Amygdala (tissue), 56 donors: ENCODE measurements around the gene EHMT1.
"Not testable (repeated sequence)": the region's sequence is repeated elsewhere in the genome, so short reads cannot be mapped to it uniquely, and the experiment has no call there.

ENCODE experiments used
- DNase-seq, 56 donors: peaks; one replicate each; lab custom pipeline; 2025; lab: John Stamatoyannopoulos, UW

Gene EHMT1

DNA sequence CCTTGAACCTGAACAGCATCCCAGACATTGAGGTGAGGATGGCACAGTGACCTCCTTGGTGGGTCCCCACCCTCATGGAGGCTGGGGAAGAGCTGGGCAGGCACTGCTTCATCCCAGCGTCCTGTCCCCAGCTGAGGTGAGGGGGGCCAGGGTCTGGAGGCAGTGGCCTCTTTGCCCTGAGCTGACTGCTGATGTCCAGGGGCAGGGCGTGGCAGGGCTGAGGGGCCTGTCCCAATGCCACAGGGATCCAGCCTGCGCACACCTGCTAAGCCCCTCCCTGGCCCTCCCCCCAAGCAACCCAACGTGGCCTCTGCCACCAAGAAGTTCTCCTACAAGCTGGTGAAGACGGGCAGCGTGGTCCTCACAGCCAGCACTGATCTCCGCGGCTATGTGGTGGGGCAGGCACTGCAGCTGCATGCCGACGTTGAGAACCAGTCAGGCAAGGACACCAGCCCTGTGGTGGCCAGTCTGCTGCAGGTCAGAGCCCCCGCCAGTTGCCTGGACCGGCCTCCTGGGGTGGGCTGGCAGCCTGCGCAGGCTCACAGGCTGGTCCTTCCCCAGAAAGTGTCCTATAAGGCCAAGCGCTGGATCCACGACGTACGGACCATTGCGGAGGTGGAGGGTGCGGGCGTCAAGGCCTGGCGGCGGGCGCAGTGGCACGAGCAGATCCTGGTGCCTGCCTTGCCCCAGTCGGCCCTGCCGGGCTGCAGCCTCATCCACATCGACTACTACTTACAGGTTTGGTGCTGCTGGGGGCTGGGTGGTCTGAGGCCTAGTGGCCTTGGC, 4.9 kb upstream of the EHMT1 start:
- no peak for DNase-seq

GRCh38 chr9:137614631-137615386, 4.0 kb upstream of the EHMT1 start:
- DNase-seq, result no peak

DNA sequence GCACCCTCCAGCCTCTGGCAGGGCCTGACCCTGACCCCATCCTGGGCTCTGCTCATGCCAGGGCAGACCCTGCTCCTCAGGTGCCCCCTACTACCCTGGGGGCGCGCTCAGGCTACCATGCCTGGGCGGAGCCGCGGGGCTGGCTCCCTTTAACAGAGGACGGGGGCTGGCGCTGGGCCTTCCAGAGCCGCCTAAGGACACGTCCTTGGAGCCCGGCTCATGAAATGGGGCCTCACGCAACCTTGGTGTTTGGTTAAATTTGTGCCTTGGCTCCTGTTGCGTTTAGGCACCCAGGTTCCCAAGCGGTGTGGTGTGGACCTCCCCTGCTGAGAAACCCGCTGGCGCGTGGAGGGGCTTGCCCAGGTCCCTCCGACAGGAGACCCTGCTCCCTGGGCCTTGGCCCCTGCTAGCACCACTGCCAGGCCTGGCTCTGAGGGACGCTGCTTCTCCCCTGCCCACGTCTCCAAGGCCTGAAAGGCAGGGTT, 3.4 kb upstream of the EHMT1 start:
- no peak for DNase-seq

- no peak for DNase-seq
Observed at GRCh38 chr9:137619240-137620047, 639 bp downstream of the EHMT1 start.

DNA sequence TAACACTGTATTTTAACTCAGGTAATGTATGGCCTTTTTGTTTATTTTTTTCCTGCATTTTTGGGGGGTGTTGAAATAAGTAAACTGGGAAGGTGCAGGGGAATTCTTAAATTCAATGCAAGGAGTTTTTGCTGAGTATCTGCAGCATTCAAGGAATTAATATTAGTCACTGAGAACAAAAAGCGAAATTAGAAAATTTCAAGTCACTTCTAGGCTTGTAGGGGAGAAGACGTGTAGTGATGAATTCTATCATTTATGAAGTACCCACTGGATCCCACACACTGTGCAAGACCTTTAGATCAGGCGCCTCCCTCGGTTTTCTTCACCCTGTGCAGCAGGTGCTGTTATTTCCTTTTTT, 1.2 kb downstream of the EHMT1 start:
- DNase-seq, result no peak

GRCh38 chr9:137620581-137620980, 1.8 kb downstream of the EHMT1 start:
- DNase-seq, result no peak

DNA sequence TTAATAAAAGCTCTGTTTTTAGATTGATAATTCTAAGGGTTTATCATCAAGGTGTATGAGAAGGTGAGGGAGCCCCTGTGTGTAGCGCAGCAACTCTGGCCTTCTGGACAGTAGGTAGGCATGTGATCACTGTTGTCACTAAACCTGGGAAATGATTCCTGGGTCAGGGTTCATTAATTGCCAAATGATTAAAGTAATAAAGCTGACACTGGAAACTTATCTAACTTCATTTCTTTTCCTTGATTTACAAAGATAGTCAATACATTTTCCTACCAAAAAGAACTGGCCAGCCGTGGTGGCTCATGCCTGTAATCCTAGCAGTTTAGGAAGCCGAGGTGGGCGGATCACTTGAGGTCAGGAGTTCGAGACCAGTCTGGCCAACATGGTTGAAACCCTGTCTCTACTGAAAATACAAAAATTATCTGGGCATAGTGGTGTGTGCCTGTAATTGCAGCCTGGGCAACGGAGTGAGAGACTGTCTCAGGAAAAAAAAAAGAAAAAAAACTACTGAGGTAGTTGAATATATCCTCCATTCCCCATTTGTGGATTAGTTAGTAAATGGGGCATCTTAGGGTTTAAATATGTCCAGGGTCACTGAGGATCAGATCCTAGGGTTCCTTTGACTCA, 2.4 kb downstream of the EHMT1 start:
- DNase-seq, result no peak

DNA sequence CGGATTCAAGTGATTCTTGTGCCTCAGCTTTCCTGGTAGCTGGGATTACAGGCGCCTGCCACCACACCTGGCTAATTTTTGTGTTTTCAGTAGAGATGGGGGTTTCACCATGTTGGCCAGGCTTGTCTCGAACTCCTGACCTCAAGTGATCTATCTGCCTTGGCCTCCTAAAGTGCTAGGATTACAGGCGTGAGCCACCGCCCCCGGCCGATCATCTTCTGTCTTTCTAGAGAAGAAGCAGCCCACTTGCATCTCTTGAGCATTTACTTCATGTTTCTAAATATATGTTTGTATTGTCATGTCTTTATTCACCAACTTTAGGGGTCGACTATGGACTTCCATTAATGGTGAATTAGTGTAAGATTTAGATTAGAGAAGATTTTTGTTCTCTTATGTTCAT, 3.4 kb downstream of the EHMT1 start:
- DNase-seq, result not testable (repeated sequence)

GRCh38 chr9:137626464-137626863, 7.7 kb downstream of the EHMT1 start:
- DNase-seq, result no peak

DNA sequence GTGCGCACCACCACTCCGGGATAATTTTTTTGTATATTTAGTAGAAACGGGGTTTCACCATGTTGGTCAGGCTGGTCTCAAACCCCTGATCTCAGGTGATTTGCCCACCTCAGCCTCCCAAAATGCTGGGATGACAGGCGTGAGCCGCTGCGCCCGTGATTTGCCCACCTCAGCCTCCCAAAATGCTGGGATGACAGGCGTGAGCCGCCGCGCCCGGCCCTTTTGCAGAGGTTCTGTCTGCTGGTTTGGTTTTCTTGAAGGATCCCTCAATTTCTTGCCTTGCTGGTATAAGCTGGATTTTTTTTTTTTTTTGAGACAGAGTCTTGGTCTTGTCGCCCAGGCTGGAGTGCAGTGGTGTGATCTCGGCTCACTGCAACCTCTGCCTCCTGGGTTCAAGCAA, 8.6 kb downstream of the EHMT1 start:
- DNase-seq, result not testable (repeated sequence)

- DNase-seq, result no peak
Observed at GRCh38 chr9:137630126-137630525, 11.3 kb downstream of the EHMT1 start.

GRCh38 chr9:137630679-137631078, 11.9 kb downstream of the EHMT1 start:
- DNase-seq, result no peak

DNA sequence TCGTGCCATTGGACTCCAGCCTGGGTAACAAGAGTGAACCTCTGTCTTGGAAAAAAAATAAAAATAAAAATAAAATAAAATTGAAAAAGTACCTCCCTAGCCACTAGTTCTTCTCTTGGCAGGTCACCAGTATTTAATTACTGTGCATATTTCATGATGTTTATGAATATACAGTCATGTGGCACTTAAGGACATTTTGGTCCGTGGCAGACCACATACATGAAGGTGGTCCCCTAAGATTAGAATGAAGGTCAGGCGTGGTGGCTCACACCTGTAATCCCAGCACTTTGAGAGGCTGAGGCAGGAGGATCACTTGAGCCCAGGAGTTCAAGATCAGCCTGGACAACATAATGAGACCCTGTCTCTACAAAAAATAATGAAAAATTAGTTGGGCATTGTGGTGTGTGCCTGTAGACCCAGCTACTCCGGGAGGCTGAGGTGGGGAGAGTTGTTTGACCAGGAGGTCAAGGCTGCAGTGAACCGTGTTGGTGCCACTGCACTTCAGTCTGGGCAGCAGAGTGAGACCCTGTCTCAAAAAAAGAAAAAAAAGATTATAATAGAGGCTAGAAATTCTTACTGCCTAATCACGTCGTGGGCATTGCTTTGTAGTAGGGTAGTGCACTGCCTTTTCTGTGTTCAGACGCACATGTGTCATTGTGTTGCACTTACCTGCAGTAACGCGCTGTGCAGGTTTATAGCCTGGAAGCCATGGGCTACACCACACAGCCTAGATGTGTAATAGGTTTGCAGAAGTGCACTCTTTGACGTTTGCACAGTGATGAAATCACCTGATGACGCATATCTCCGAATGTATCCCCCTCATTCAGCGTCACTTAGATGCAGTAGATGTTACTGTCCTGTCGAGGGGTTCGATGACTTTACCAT, 12.8 kb downstream of the EHMT1 start:
- no peak for DNase-seq

- peak in 5 of 56 donors; percentile 28 to 65 (median 37) for DNase-seq
Observed at GRCh38 chr9:137632230-137633161, 13.7 kb downstream of the EHMT1 start.

- no peak for DNase-seq
Observed at GRCh38 chr9:137634016-137634415, 15.2 kb downstream of the EHMT1 start.

DNA sequence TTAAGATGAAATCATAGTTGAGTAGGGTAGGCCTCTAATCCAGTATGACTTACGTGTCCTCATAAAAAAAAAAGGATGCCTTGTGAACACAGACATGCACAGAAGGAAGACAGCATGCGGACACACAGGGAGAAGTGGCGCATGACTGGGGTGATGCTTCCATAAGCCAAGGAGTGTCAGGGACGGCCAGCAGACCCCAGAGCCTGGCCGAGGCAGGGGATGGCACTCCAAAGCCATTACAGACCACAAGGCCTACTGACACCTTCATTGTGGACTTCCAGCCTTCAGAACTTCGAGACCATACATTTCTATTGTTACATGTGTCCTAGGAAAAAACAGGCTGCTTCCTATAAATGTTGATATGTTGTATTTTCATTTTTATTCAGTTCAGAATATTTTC, 19.9 kb downstream of the EHMT1 start:
- DNase-seq, result no peak

DNA sequence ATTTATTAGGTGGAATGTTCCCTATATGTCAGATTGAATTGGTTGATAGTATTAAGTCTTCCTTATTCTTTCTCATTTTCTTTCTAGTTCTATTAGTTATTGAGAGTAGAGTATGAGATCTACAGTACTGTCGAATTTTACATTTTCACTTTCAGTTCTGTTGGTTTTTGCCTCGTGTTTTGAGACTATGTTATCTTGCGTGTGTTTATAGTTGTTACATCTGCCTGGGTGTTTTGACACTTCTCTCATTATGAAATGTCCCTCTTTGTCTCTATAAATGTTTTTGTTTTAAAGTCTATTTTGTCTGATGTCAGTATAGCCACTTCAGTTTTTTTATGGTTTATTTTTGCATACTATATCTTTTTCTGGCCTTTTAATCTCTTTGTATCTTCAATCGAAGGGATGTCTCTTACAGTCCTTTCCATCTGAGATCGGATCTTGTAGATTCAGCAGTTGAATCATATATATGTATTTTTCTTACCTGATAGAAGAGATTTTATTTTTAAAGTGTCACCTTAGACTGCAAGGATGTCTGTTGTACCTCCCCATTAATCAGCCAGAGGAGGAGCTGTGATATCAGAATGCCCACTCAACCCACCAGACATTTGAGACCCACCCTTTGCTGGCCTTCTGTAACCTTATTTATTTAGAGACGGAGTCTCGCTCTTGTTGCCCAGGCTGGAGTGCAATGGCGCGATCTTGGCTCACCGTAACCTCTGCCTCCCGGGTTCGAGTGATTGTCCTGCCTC, 20.7 kb downstream of the EHMT1 start:
- no peak for DNase-seq

DNA sequence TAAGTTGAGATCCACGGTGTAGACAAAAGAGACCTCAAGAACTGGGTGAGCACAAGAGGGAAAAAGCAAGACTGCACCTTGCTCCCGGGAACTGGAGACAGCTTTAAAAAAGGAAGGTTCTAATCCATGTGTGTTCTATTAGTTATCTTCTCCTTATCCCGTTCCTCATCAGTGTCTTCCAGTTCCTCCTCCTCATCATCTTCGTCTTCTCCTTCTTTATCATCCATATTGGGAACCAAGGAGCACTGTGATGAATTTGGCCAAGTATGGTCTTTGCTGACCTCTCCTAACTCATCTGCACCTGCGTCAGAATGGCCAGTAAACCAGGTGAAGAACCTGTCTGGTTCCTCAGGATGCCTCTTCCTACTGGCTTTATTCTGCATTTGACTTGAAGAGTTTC, 22.1 kb downstream of the EHMT1 start:
- no peak for DNase-seq
